MCF 10A (cell line): Measurements from ENCODE around the gene LRRC74B. TPM values are rescaled to one million over a fixed set of nuclear protein-coding genes. Genes with fewer than 3 reads are reported as not detected.

Source experiments
- BruUV-seq: library from RNA; stranded (reverse); fragments of 400-500 nt; replicated peaks from 2 replicates; lab custom pipeline; 2021; lab: Mats Ljungman, UMichigan
- CTCF ChIA-PET: fragments of 300-600 bp; sonication (Branson Sonifier 250); formaldehyde crosslinking; extraction: SDS; loops from one replicate; lab custom pipeline; 2021; ENCODE audit warnings: antibody characterized with exemption, inconsistent platforms; lab: Yijun Ruan, JAX
- POLR2A ChIA-PET: fragments of 300-600, 350-650 bp; sonication (Branson Sonifier 250); formaldehyde crosslinking; extraction: SDS; loops from one replicate; lab custom pipeline; 2020; ENCODE audit warnings: antibody characterized with exemption, inconsistent platforms; lab: Yijun Ruan, JAX
- DNase-seq: peaks from one replicate; pipeline ENCODE4 v3.0.0-alpha.2; 2018; ENCODE audit not compliant: unreplicated experiment
- H3K27ac Mint-ChIP-seq: one replicate; pipeline ENCODE4 v1.8.0; 2022; ENCODE audit warnings: mild to moderate bottlenecking, low read depth, mixed read lengths; ENCODE audit not compliant: unreplicated experiment
- H3K27me3 Mint-ChIP-seq: one replicate; pipeline ENCODE4 v1.8.0; 2022; ENCODE audit warnings: mixed read lengths; ENCODE audit not compliant: insufficient read depth, unreplicated experiment
- H3K36me3 Mint-ChIP-seq: one replicate; pipeline ENCODE4 v1.8.0; 2022; ENCODE audit warnings: mild to moderate bottlenecking, moderate library complexity, mixed read lengths; ENCODE audit not compliant: insufficient read depth, unreplicated experiment
- H3K4me1 Mint-ChIP-seq: one replicate; pipeline ENCODE4 v1.8.0; 2022; ENCODE audit warnings: mixed read lengths; ENCODE audit not compliant: insufficient read depth, unreplicated experiment
- H3K4me3 Mint-ChIP-seq: one replicate; pipeline ENCODE4 v1.8.0; 2022; ENCODE audit warnings: mild to moderate bottlenecking, moderate library complexity, mixed read lengths; ENCODE audit not compliant: unreplicated experiment
- H3K9me3 Mint-ChIP-seq: one replicate; pipeline ENCODE4 v1.8.0; 2022; ENCODE audit warnings: mixed read lengths; ENCODE audit not compliant: unreplicated experiment
- intact Hi-C: fragments of 100-400 bp; cut with micrococcal nuclease; formaldehyde crosslinking; loops from 2 replicates; pipeline ENCODE4 v1.14.1; 2022
- total RNA-seq: library from RNA; stranded (reverse); gene quantifications from 2 replicates; pipeline ENCODE4 v1.2.3, GENCODE V29; 2022
- TF ChIP-seq, protein P1 (sequence below): fragments of 200-600 bp; IDR thresholded peaks from one replicate; pipeline ENCODE4 v1.8.0; 2022; ENCODE audit warnings: antibody characterized with exemption, mild to moderate bottlenecking; ENCODE audit not compliant: unreplicated experiment

LRRC74B gene
- total RNA-seq, 1 experiment from 2014 or later = not detected

DNA sequence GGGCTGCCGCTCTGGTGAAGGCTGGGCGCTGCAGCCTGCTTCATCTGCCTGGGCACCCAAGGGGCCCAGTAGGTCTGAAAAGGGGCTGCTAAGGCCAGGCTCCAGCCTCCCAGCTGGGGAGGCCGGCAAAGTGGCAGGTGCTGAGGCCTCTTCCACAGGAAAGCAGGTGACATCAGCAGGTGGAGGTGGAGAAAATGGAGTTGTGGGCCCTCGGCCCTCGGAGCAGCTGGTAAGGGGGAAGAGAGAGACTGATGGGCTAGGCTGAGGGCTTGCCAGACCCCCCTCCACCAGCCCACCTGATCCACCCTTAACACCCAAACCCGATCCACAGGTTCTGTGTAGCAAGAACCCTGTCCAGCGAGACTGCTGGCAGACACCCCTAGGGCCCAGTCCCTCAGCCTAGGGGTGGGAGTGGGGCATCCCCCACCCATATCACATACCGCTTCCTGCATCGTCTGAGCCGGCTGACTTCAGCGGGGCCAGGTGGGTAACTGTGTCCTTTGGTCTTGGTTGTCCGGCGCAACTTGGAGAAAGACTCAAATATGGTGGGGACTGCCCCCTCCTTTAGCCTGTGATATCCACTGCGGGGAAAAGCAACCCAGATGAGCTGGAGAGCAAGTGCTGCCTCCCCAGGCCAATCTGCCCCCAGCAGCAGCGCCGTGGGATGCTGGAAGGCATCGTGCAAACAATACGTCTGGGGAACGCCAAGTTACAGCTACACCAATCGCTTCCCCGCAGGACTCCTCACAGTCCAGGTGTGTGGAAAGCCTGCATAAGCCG is 45.3 kb upstream of the LRRC74B start:
- DNase-seq = no peak
- peaks cover 10% of the 10 kb centered on the region for H3K4me1 Mint-ChIP-seq
- no TSS peak for BruUV-seq
- no peaks in the 10 kb centered on the region for H3K9me3 Mint-ChIP-seq
- H3K36me3 Mint-ChIP-seq = peaks cover 13% of the 10 kb centered on the region
- TF ChIP-seq, protein P1, sequence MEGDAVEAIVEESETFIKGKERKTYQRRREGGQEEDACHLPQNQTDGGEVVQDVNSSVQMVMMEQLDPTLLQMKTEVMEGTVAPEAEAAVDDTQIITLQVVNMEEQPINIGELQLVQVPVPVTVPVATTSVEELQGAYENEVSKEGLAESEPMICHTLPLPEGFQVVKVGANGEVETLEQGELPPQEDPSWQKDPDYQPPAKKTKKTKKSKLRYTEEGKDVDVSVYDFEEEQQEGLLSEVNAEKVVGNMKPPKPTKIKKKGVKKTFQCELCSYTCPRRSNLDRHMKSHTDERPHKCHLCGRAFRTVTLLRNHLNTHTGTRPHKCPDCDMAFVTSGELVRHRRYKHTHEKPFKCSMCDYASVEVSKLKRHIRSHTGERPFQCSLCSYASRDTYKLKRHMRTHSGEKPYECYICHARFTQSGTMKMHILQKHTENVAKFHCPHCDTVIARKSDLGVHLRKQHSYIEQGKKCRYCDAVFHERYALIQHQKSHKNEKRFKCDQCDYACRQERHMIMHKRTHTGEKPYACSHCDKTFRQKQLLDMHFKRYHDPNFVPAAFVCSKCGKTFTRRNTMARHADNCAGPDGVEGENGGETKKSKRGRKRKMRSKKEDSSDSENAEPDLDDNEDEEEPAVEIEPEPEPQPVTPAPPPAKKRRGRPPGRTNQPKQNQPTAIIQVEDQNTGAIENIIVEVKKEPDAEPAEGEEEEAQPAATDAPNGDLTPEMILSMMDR = no peak
- intact Hi-C loops = loop anchor here (5.0 kb wide), 1 partner anchor 113 kb away; no protein-coding TSS in a partner anchor
- CTCF ChIA-PET = interaction anchor here (0.8 to 1.4 kb wide), 3 partner anchors 18 to 115 kb away, joined by 3 to 5 read pairs (median 3); partner anchors contain the start of gene LZTR1
- H3K27ac Mint-ChIP-seq = no peak overlapping the region
- H3K27me3 Mint-ChIP-seq = no peaks in the 10 kb centered on the region
- POLR2A ChIA-PET = interaction anchor here (0.5 to 2.0 kb wide), 12 partner anchors 9 to 749 kb away, joined by 3 to 7 read pairs (median 3); partner anchors contain the start of genes LRRC74B, LZTR1 and P2RX6
- peak overlapping the region; percentile 87 for H3K4me3 Mint-ChIP-seq

DNA sequence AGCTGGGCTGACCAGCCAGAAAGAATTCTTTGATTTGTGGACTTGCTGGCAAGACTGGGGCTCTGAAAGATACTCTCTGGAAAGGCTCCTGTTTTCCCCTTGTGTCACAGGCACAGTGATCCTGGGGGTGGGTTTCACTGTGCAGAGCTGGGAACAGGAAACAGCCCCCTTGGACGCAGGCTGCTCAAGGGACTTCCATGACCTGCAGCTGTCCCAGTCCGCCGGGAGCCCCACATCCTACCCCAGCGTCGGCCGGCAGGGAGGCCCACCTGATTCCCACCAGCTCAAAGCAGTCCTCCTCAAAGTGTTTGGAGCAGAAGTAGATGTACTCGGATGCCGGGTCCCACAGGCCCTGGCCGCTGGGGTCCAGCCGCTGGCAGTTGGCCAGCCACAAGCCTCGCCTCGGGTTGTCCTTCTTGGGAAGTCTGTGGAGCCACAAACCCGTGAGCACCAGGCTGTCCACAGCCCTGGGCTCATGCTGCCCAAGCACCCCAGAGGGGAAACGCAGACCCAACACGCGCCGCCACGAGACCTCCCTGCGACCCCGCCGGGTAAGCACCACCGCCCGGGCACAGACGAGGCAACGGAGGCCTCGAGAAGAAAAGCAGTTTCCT is 44.7 kb upstream of the LRRC74B start:
- Mint-ChIP-seq H3K9me3 (no peaks in the 10 kb centered on the region), H3K27ac (peak overlapping the region; percentile 98), H3K27me3 (no peaks in the 10 kb centered on the region), H3K4me3 (peak overlapping the region; percentile 87), H3K36me3 (peaks cover 13% of the 10 kb centered on the region), H3K4me1 (peaks cover 10% of the 10 kb centered on the region)
- POLR2A ChIA-PET = interaction anchor here (0.5 to 2.5 kb wide), 10 partner anchors 10 to 646 kb away, joined by 3 to 18 read pairs (median 3); partner anchors contain the start of genes LRRC74B and LZTR1
- CTCF ChIA-PET = interaction anchor here (0.8 to 1.4 kb wide), 3 partner anchors 19 to 116 kb away, joined by 3 to 5 read pairs (median 3); partner anchors contain the start of gene LZTR1
- no TSS peak for BruUV-seq
- TF ChIP-seq, protein P1 = no peak
- intact Hi-C loops = loop anchor here (5.0 kb wide), 1 partner anchor 114 kb away; no protein-coding TSS in a partner anchor
- no peak for DNase-seq

DNA sequence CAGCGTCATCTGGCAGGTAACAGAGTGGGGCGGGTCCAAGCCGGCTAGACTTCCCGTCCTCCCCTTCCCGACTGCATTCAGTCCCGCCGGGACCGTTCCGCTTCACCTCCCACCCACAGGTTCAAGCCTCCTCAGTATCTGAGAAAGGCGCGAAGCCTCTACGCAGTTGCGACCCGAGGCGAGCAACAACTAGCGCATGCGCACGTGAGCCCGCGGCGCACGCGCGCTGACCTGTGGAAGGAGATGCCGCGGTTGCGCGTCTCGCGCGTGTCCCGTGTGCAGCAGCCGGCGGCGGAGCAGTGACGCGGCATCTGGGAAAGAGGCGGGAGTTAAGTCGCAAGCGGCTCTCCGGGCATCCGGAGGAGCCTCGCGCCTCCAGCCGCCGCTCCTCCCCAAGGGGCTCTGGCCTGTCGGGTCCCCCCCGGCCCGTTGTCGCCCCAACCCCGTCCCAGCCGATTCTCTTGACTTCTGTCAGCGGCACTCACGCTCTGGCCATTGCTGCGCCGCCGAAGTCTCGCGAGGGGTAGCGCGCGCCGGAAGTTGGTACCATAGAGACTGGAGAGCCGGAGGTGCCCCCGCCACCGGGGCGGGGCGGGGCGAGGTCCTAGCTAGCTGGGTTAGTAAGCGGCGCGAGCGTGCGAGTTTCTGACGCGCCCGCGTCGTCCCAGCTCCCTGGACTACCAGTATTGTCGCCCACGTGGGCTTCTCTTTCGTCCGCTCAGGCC is 44.0 kb upstream of the LRRC74B start, which contains the start of gene THAP7:
Gene THAP7, minus strand, starts transcription at position 518 of the 725 bp plus-strand sequence. Its CDS starts 207 bp downstream, at position 311.
- peaks cover 13% of the 10 kb centered on the region for H3K36me3 Mint-ChIP-seq
- TF ChIP-seq, protein P1 = no peak
- no peaks in the 10 kb centered on the region for H3K9me3 Mint-ChIP-seq
- intact Hi-C loops = loop anchor here (1.0 to 5.0 kb wide), 2 partner anchors 37 to 114 kb away; no protein-coding TSS in a partner anchor
- no peaks in the 10 kb centered on the region for H3K27me3 Mint-ChIP-seq
- peak; percentile 94 for DNase-seq
- ChIA-PET CTCF (interaction anchor here (0.9 to 3.2 kb wide), 3 partner anchors 11 to 116 kb away, joined by 3 to 12 read pairs (median 3); no protein-coding TSS in a partner anchor), POLR2A (interaction anchor here (0.6 to 3.0 kb wide), 17 partner anchors 10 to 885 kb away, joined by 3 to 26 read pairs (median 6); partner anchors contain the start of genes CRKL, LRRC74B, LZTR1 and P2RX6)
- peaks cover 10% of the 10 kb centered on the region for H3K4me1 Mint-ChIP-seq
- peak within 1 kb of the TSS; percentile 87 for H3K4me3 Mint-ChIP-seq
- peak within 1 kb of the TSS; percentile 98 for H3K27ac Mint-ChIP-seq
- BruUV-seq = TSS peak; percentile 70
